Heart left ventricle (tissue), 16 donors: Measurements from ENCODE around the gene ENO4. TPM values are rescaled to one million over a fixed set of nuclear protein-coding genes. Genes with fewer than 3 reads are reported as not detected.

Experiments
- ATAC-seq, 4 donors: fragments of 200-7000 bp; cut with Tn5 transposase; one replicate each; pipeline ENCODE4 v1.9.1; 2020 to 2022; ENCODE audit warnings: moderate library complexity in 4 of 4, mild to moderate bottlenecking in 3 of 4, moderate number of reproducible peaks in 1 of 4
- DNase-seq, 5 donors: peaks; one replicate each; pipeline ENCODE4 v3.0.0-alpha.2; 2020
- H3K27ac ChIP-seq, 12 donors: fragments of 200-600 bp; sonication (generic) in 4 of 12; one replicate each; pipeline versions ENCODE4 v1.5.0 to v1.8.0; 2016 to 2022; ENCODE audit warnings: mild to moderate bottlenecking in 2 of 12
- H3K27me3 ChIP-seq, 9 donors: fragments of 200-600 bp; sonication (generic) in 2 of 9; one replicate each; pipeline versions ENCODE4 v1.5.1 to v1.8.0; 2016 to 2022; ENCODE audit warnings: mild to moderate bottlenecking in 3 of 9
- H3K36me3 ChIP-seq, 9 donors: fragments of 200-600 bp; sonication (generic) in 2 of 9; one replicate each; pipeline versions ENCODE4 v1.5.0 to v1.8.0; 2018 to 2022; ENCODE audit warnings: mild to moderate bottlenecking in 2 of 9
- H3K4me1 ChIP-seq, 12 donors: fragments of 200-600 bp; sonication (generic) in 4 of 12; one replicate each; pipeline versions ENCODE4 v1.5.0 to v1.8.0; 2016 to 2022; ENCODE audit warnings: mild to moderate bottlenecking in 3 of 12
- H3K4me3 ChIP-seq, 12 donors: fragments of 200-600 bp; sonication (generic) in 4 of 12; one replicate each; pipeline versions ENCODE4 v1.5.0 to v1.8.0; 2017 to 2022; ENCODE audit warnings: mild to moderate bottlenecking in 9 of 12, moderate library complexity in 4 of 12
- H3K9me3 ChIP-seq, 12 donors: fragments of 200-600 bp; sonication (generic) in 4 of 12; one replicate each; pipeline versions ENCODE4 v1.5.0 to v1.8.0; 2016 to 2022; ENCODE audit warnings: mild to moderate bottlenecking in 1 of 12
- POLR2A ChIP-seq, 2 donors: fragments of 450-650 bp; IDR thresholded peaks; one replicate each; pipeline ENCODE4 v1.6.1; 2017; ENCODE audit warnings: antibody characterized with exemption in 2 of 2, mild to moderate bottlenecking in 2 of 2, moderate library complexity in 2 of 2
- WGBS, 4 donors: extraction: QIAGEN DNeasy Blood & Tissue Kit in 2 of 4; methylation state at CpG; one replicate each; pipeline versions ENCODE4 v1.1.5 to v1.1.7; 2013 to 2018; 5-methylcytosine and 5-hydroxymethylcytosine counted together
- intact Hi-C, 10 donors: fragments of 100-400 bp; cut with DNase I; formaldehyde crosslinking; loops; one replicate each; pipeline versions ENCODE4 v1.11.1 to v1.14.2; 2022
- polyA plus RNA-seq, 2 donors: library from polyadenylated mRNA; stranded (reverse); fragments of 200-250 nt; gene quantifications; one replicate each; pipeline ENCODE4 v1.2.3, GENCODE V29; 2013
- total RNA-seq, 9 donors: library from RNA; depleted of rRNA in 2 of 9; stranded (reverse); fragments of >200 nt in 2 of 9; fragmentation: NEBNext Ultra II Directional in 3 of 9; extraction: Animal tissue kit (Norgen Biotek cat#: 25700) in 3 of 9; gene quantifications; one replicate each; pipeline versions ENCODE4 v1.1.0 to v1.2.4, GENCODE V29; 2016 to 2023
- TF ChIP-seq, protein P1 (sequence below), 12 donors: fragments of 200-600 bp; sonication (generic) in 4 of 12; IDR thresholded peaks; one replicate each; pipeline versions ENCODE4 v1.5.0 to v1.8.0; 2018 to 2022; ENCODE audit warnings: antibody characterized with exemption in 12 of 12, mild to moderate bottlenecking in 5 of 12
- donor health status: ischemic (EF 13 %, LVEDD 7.1; RV severe dilation, severe dysfunction).
- donor health status: healthy with polysubstance abuse.
- donor health status: DM: no; HTN: yes; CAD: no.
- donor health status: DM: no; HTN: no; CAD: no.
- donor health status: ischemic (EF 25% LVEDD 6.9; RV normal size, moderate dysfunction).
- donor health status: ischemic (EF 25% LVEDD 5.7; RV mildly dilated, moderate dysfunction).
- donor health status: healthy.
- donor health status: DM: yes; HTN: yes; CAD: no.
- donor health status: ischemic (EF 35%, LVEDD 5.7; RV mildly dilated, moderate dysfunction).
- donor health status: nonischemic (EF 11% LVEDD 7.7; RV severe dilation, severe dysfunction).
- donor health status: DM: yes; HTN: yes; CAD: no.
- donor health status: PGD.
- donor health status: ischemic (EF 29% LVEDD 5.4; RV normal size, mild dysfunction).
- donor health status: nonischemic (EF 23%, LVEDD 6.1; RV moderate dilation, normal function).

ENO4 gene
- total and polyA plus RNA-seq, 11 donors = 0.03 to 1.8 (median 0.19) TPM; not detected in 7

DNA sequence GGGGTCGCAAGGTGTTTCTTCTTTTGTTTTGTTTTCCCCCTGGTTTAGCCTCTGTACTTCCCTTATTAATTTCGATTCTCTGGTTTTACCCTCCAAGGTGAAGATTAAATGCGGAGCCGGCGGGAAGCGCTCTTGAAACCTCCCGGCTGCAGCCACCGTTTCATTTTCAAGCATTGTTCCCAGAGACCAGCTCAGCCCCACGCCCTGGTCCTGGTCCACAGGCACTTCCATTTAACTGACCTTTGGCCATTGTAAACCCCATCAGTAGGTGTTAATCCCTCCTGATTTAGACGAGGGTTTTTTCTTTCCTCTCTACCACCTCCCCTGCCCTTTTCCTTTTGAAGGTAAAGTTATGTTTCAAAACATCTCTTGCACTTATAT lies 39.2 kb upstream of the ENO4 start:
- ATAC-seq (no peak), DNase-seq (no peak)
- intact Hi-C loops = no loop called here
- WGBS, 4 donors = 65 to 72% (median 67%) methylated on average over 10 of the region's 10 CpGs
- Histone ChIP-seq H3K4me1 (no peaks in the 10 kb centered on the region), H3K9me3 (no peaks in the 10 kb centered on the region), H3K36me3 (no peaks in the 10 kb centered on the region), H3K27ac (no peak overlapping the region), H3K27me3 (peaks cover 0 to 33% (median 9%) of the 10 kb centered on the region in 9 donors), H3K4me3 (no peak overlapping the region)
- TF ChIP-seq, protein P1, sequence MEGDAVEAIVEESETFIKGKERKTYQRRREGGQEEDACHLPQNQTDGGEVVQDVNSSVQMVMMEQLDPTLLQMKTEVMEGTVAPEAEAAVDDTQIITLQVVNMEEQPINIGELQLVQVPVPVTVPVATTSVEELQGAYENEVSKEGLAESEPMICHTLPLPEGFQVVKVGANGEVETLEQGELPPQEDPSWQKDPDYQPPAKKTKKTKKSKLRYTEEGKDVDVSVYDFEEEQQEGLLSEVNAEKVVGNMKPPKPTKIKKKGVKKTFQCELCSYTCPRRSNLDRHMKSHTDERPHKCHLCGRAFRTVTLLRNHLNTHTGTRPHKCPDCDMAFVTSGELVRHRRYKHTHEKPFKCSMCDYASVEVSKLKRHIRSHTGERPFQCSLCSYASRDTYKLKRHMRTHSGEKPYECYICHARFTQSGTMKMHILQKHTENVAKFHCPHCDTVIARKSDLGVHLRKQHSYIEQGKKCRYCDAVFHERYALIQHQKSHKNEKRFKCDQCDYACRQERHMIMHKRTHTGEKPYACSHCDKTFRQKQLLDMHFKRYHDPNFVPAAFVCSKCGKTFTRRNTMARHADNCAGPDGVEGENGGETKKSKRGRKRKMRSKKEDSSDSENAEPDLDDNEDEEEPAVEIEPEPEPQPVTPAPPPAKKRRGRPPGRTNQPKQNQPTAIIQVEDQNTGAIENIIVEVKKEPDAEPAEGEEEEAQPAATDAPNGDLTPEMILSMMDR (IDR thresholded peaks at IDR 0.05) = no peak
- TF ChIP-seq POLR2A (IDR thresholded peaks at IDR 0.05) = no peak

- Histone ChIP-seq H3K4me1 (no peaks in the 10 kb centered on the region), H3K4me3 (no peak overlapping the region), H3K9me3 (no peaks in the 10 kb centered on the region), H3K36me3 (no peaks in the 10 kb centered on the region), H3K27ac (no peak overlapping the region), H3K27me3 (peaks cover 0 to 36% (median 9%) of the 10 kb centered on the region in 9 donors)
- intact Hi-C loops = no loop called here
- WGBS, 4 donors = 75 to 86% (median 83%) methylated on average over 2 of the region's 2 CpGs
- ATAC-seq (no peak), DNase-seq (no peak)
- TF ChIP-seq, protein P1 (IDR thresholded peaks at IDR 0.05) = no peak
- no peak for TF ChIP-seq POLR2A (IDR thresholded peaks at IDR 0.05)
Observed at GRCh38 chr10:116810895-116811294, 38.4 kb upstream of the ENO4 start.

DNA sequence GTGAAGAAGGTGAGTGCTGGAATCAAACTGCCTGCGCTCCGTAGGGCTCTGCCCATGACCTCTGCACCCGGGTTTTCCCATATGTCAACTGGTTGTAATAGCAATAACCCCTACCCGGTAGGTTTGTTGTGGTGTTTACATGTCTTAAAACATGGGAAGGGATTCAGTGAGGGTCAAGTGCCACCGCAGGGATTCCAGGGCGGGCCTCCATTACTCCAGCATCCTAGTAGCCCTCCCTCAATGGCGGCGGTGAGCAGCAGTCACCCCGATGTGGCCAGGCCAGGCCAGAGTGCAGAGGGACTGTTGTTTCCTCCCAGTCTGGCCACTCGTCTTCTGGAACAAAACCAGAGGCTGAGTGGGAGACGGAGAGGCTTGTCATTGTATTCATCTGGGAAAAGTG lies 37.6 kb upstream of the ENO4 start:
- Histone ChIP-seq H3K27me3 (peaks cover 0 to 41% (median 9%) of the 10 kb centered on the region in 9 donors), H3K4me1 (no peaks in the 10 kb centered on the region), H3K27ac (no peak overlapping the region), H3K4me3 (no peak overlapping the region), H3K9me3 (no peaks in the 10 kb centered on the region), H3K36me3 (no peaks in the 10 kb centered on the region)
- TF ChIP-seq POLR2A (IDR thresholded peaks at IDR 0.05) = no peak
- TF ChIP-seq, protein P1 (IDR thresholded peaks at IDR 0.05) = no peak
- DNase-seq (no peak), ATAC-seq (no peak)
- intact Hi-C loops = no loop called here
- WGBS, 4 donors = 83 to 90% (median 86%) methylated on average over 11 of the region's 11 CpGs

- no peak for DNase-seq
- ATAC-seq = no peak
- 60 to 70% (median 66%) methylated on average over 17 to 18 of the region's 18 CpGs for WGBS, 4 donors
- H3K4me3 ChIP-seq = no peak overlapping the region
- TF ChIP-seq, protein P1 (IDR thresholded peaks at IDR 0.05) = no peak
- no peak for TF ChIP-seq POLR2A (IDR thresholded peaks at IDR 0.05)
- no peak overlapping the region for H3K27ac ChIP-seq
- H3K27me3 ChIP-seq = peaks cover 0 to 33% (median 6%) of the 10 kb centered on the region in 9 donors
- H3K4me1 ChIP-seq = no peaks in the 10 kb centered on the region
- no peaks in the 10 kb centered on the region for H3K36me3 ChIP-seq
- no peaks in the 10 kb centered on the region for H3K9me3 ChIP-seq
- intact Hi-C loops = no loop called here
Observed at GRCh38 chr10:116815641-116816415, 33.5 kb upstream of the ENO4 start.
